Measurements from ENCODE around the gene ORM1. TPM values are rescaled to one million over a fixed set of nuclear protein-coding genes. Genes with fewer than 3 reads are reported as not detected.
A peak's percentile ranks its signal among the peaks of the same experiment; 100 is the strongest.

The ORM1 gene
- total RNA-seq, 1 experiment from 2014 or later, result 4.4 TPM

GRCh38 chr9:114369216-114370130 is 46.6 kb downstream of the ORM1 start:
- H3K4me3 Mint-ChIP-seq, result peak overlapping the region in 1 of 2 experiments; percentile 62; a peak in 2 of 5 replicates

More at GRCh38 chr9:114369216-114370130, 46.6 kb downstream of the ORM1 start:
- H2BK20ac ChIP-seq (ENCODE audit: low read depth, low read length, poor library complexity, severe bottlenecking), result no peak overlapping the region
- H2AFZ ChIP-seq (ENCODE audit: low read length), result no peak overlapping the region
- no peak overlapping the region for H2AK5ac ChIP-seq (ENCODE audit: insufficient read length, low read length)
- H3K18ac ChIP-seq (ENCODE audit: insufficient read length, low read depth, low read length), result no peak overlapping the region
- no peak overlapping the region for H2BK12ac ChIP-seq (ENCODE audit: insufficient read length, low read depth, low read length)
- H4K5ac ChIP-seq (ENCODE audit: insufficient read length, low read depth, low read length), result peak overlapping the region; percentile 82
- peaks cover 13% of the 10 kb centered on the region for H3K4me1 ChIP-seq (ENCODE audit: insufficient read depth, low read length)
- 100% methylated on average over 6 of the region's 9 CpGs for WGBS (ENCODE audit: extremely low coverage, insufficient read length, low lambda C conversion rate)
- H3K79me1 ChIP-seq (ENCODE audit: insufficient read depth, low read depth, low read length, poor library complexity, severe bottlenecking), result no peaks in the 10 kb centered on the region
- no peak overlapping the region for H3K4ac ChIP-seq (ENCODE audit: low read depth, low read length)
- no peak for TF ChIP-seq CTCF (conservative IDR thresholded peaks at IDR 0.05)
- H3K4me1 Mint-ChIP-seq, result peaks cover 34 to 38% of the 10 kb centered on the region in 2 experiments
- H4K20me1 ChIP-seq (ENCODE audit: control insufficient read depth, insufficient read depth, insufficient read length), result no peaks in the 10 kb centered on the region
- no peaks in the 10 kb centered on the region for H3K9me3 ChIP-seq (ENCODE audit: control insufficient read depth, low read depth, low read length)
- H3K27me3 Mint-ChIP-seq (ENCODE audit: low read depth), result no peaks in the 10 kb centered on the region
- H3K4me2 ChIP-seq (ENCODE audit: insufficient read depth, insufficient read length, low read length), result peak overlapping the region; percentile 52
- 0 out of 2 replicates have a peak, but pooled peaks cover 3% of the 10 kb centered on the region for H3K79me2 ChIP-seq (ENCODE audit: insufficient read depth, low read length)
- H3K27me3 ChIP-seq (ENCODE audit: insufficient read depth, low read length), result no peaks in the 10 kb centered on the region
- peak overlapping the region; percentile 4 to 99 (median 53); a peak in 5 of 7 replicates for H3K27ac Mint-ChIP-seq
- peak overlapping the region; percentile 93 for H4K8ac ChIP-seq (replicated peaks; ENCODE audit: insufficient read length, low read depth, low read length)
- no peak overlapping the region for H2BK5ac ChIP-seq (ENCODE audit: insufficient read length, low read length)
- H3K56ac ChIP-seq (ENCODE audit: insufficient read length, low read depth, low read length), result no peak overlapping the region
- H3K36me3 Mint-ChIP-seq (ENCODE audit: insufficient read depth in 1 of 3, low read depth in 3 of 3), result peaks cover 22 to 33% (median 25%) of the 10 kb centered on the region in 3 experiments
- H3K27ac ChIP-seq (ENCODE audit: insufficient read length, low read depth, low read length), result peak overlapping the region; percentile 3
- H2BK15ac ChIP-seq (ENCODE audit: low read depth, low read length), result no peak overlapping the region
- H2BK120ac ChIP-seq (ENCODE audit: low read depth, low read length, poor library complexity, severe bottlenecking), result no peak overlapping the region
- H3K23ac ChIP-seq (ENCODE audit: insufficient read length, low read depth, low read length), result no peak overlapping the region
- H3K9ac ChIP-seq (ENCODE audit: extremely low read depth, insufficient read length, low read length), result no peak overlapping the region
- no peaks in the 10 kb centered on the region for H3K9me3 Mint-ChIP-seq
- DNase-seq, result no peak
- no peak overlapping the region for H4K91ac ChIP-seq (ENCODE audit: insufficient read length, low read depth, low read length)
- H3K14ac ChIP-seq (ENCODE audit: insufficient read depth, low read length), result no peak overlapping the region
- H3T11ph ChIP-seq (ENCODE audit: low read length), result no peak overlapping the region
- peaks cover 5% of the 10 kb centered on the region for H3K23me2 ChIP-seq (ENCODE audit: insufficient read length, low read depth, low read length, poor library complexity, severe bottlenecking)
